SIG-M5 (cell line): Measurements from ENCODE around the gene ZNF74.
"Not testable (repeated sequence)": the region's sequence is repeated elsewhere in the genome, so short reads cannot be mapped to it uniquely, and the experiment has no call there.

ENCODE experiments used
- DNase-seq: peaks from one replicate; lab custom pipeline; 2025; lab: John Stamatoyannopoulos, UW

The ZNF74 gene

GRCh38 chr22:20393705-20394476 is at the start of gene ZNF74:
ZNF74 (plus strand) TSS chr22:20394151; CDS start chr22:20394629, 478 bp downstream.
- peak; percentile 45 for DNase-seq

- DNase-seq, result not testable (repeated sequence)
These were observed 47.4 kb upstream of the ZNF74 start for GRCh38 chr22:20346553-20346952.

DNA sequence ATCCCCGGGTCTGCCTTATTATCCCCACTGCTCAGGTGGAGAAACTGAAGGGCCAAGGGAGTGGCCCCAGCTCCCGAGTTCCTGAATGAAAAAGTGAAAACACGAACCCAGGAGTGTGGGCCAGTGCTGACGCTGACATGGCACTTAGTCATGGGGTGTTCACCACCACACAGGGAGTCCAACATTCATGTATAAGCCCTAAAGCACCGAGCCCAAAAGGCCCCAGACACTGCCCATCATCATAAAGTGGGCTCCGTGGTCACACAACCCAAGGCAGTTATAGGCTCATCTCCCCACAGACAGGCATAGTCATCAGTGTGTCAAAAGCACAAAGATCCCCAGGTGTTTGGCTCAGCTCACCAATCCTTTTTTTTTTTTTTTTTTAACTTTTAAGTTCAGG is 41.4 kb upstream of the ZNF74 start:
- not testable (repeated sequence) for DNase-seq

DNA sequence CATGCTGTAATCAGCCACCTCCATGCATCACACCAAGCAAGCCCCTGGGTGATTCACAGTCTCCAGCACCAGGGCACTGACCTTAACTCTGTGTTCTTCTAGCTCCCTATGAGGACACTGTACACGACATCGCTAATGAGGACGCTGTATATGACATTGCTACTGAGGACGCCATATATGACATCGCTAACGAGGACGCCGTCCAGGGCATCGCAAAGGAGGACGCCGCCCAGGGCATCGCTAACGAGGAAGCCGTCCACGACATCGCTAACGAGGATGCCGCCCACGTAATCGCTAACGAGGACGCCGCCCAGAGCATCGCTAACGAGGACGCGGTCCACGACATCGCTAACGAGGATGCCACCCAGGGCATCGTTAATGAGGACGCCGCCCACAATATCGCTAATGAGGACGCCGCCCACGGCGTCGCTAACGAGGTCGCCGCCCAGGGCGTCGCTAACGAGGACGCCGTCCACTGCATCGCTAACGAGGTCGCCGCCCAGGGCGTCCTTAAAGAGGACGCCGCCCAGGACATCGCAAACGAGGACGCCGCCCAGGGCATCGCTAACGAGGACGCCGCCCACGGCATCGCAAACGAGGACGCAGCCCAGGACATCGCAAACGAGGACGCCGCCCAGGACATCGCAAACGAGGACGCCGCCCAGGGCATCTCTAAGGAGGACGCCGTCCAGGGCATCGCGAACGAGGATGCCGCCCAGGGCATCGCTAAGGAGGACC is 39.5 kb upstream of the ZNF74 start:
- DNase-seq, result no peak

DNA sequence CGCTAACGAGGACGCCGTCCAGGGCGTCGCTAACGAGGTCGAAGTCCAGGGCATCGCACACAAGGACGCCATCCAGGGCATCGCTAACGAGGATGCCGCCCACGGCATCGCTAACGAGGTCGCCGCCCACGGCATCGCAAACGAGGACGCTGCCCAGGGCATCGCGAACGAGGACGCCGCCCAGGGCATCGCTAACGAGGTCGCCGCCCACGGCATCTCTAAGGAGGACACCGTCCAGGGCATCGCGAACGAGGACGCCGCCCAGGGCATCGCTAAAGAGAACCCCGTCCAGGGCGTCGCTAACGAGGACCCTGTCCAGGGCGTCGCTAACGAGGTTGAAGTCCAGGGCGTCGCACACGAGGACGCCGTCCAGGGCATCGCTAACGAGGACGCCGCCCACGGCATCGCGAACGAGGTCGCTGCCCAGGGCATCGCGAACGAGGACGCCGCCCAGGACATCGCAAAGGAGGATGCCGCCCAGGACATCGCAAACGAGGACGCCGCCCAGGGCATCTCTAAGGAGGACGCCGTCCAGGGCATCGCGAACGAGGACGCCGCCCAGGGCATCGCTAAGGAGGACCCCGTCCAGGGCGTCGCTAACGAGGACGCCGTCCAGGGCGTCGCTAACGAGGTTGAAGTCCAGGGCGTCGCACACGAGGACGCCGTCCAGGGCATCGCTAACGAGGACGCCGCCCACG is 37.9 kb upstream of the ZNF74 start:
- DNase-seq, result not testable (repeated sequence)

- DNase-seq, result not testable (repeated sequence)
These were observed 37.0 kb upstream of the ZNF74 start for GRCh38 chr22:20356906-20357305.

DNA sequence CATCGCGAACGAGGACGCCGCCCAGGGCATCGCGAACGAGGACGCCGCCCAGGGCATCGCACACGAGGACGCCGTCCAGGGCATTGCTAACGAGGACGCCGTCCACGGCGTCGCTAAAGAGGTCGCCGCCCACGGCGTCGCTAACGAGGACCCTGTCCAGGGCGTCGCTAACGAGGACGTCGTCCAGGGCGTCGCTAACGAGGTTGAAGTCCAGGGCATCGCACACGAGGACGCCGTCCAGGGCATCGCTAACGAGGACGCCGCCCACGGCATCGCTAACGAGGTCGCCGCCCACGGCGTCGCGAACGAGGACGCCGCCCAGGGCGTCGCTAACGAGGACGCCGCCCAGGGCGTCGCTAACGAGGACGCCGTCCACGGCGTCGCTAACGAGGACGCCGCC is 36.0 kb upstream of the ZNF74 start:
- not testable (repeated sequence) for DNase-seq

GRCh38 chr22:20358503-20359239 is 35.3 kb upstream of the ZNF74 start:
- not testable (repeated sequence) for DNase-seq

DNA sequence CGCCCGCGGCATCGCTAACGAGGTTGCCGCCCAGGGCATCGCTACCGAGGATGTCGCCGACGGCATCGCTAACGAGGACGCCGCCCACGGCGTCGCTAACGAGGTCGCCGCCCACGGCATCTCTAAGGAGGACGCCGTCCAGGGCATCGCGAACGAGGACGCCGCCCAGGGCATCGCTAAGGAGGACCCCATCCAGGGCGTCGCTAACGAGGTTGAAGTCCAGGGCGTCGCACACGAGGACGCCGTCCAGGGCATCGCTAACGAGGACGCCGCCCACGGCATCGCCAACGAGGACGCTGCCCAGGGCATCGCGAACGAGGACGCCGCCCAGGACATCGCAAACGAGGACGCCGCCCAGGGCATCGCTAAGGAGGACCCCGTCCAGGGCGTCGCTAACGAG is 33.7 kb upstream of the ZNF74 start:
- not testable (repeated sequence) for DNase-seq

- not testable (repeated sequence) for DNase-seq
These were observed 32.8 kb upstream of the ZNF74 start for GRCh38 chr22:20360866-20361751.

- DNase-seq, result not testable (repeated sequence)
These were observed 32.2 kb upstream of the ZNF74 start for GRCh38 chr22:20361752-20362229.

- DNase-seq, result not testable (repeated sequence)
These were observed 31.5 kb upstream of the ZNF74 start for GRCh38 chr22:20362403-20362802.

DNA sequence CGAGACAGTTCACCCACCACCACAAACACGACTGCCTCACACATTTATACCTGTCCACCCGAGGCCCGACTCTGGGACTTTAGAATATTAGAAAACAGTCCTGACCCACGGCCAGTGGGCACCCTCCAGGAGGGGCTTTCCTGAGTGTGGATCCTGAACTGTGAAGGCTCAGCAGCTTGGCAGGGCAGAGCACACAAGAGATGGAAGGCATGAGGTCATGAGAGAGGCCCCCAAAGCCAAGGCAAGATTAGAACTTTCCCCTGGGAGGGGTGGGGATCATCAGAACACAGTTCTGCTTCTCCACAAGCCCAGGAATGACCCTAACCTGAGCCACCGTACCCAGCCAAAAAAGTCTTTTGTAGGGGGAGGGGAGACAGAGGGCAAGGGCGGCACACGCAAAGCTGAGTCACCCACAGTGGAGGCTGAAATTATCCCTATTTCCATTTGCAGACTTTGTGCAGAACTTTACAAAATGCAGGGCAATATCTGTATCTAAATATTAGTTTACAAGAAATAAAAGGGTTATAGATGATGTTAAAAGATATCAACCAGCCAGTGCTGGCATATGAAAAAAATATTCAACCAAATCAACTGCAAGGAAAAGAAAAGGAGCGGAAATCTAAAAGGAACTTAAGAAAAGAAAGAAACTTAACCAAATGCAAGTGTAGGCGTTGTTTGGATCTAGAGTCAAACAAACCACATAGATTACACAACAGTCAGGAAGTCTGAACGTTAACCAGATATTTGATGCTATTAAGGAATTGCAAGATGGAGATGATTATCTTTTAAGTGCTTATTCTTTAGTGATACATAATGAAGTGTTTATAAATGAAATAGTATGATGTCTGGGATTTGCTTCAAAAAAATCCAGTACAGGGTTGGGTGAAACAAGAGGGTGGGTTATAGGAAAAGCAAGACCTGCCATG is 29.4 kb upstream of the ZNF74 start:
- DNase-seq, result not testable (repeated sequence)

- DNase-seq, result not testable (repeated sequence)
These were observed 27.1 kb upstream of the ZNF74 start for GRCh38 chr22:20366841-20367240.

DNA sequence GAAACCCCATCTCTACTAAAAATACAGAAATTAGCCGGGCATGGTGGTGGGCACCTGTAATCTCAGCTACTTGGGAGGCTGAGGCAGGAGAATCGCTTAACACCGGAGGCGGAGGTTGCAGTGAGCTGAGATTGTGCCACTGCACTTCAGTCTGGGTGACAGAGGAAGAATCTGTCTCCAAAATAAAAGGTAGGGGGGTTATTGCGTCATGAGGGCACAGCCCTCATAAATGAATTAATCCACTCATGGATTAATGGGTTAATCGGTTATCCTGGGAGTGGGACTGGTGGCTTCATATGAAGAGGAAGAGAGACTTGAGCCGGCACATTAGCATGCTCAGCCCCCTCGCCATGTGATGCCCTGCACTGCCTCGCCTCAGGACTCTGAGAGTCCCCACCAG is 25.1 kb upstream of the ZNF74 start:
- DNase-seq, result not testable (repeated sequence)

DNA sequence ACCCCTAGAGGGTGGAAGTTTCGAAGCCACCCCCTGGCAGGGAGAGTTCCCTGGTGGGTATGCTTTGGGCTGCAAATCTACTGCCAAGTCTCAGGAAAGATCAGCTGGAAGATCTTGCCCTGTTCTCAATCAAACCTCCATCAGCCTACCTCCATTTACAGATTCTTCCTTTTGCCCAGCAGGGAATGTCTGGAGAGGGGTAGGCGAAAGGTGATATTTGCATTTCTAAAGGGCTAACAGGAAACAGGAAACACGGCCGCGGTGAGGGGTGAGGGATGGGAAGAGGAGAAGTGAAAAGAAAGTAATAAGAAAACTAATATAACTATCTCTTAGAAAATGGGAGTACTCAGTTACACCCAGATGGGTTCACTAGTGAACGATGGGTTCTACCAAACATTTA is 22.3 kb upstream of the ZNF74 start:
- not testable (repeated sequence) for DNase-seq

GRCh38 chr22:20372406-20372854 is 21.5 kb upstream of the ZNF74 start:
- not testable (repeated sequence) for DNase-seq

- DNase-seq, result not testable (repeated sequence)
These were observed 20.7 kb upstream of the ZNF74 start for GRCh38 chr22:20373195-20373706.

DNA sequence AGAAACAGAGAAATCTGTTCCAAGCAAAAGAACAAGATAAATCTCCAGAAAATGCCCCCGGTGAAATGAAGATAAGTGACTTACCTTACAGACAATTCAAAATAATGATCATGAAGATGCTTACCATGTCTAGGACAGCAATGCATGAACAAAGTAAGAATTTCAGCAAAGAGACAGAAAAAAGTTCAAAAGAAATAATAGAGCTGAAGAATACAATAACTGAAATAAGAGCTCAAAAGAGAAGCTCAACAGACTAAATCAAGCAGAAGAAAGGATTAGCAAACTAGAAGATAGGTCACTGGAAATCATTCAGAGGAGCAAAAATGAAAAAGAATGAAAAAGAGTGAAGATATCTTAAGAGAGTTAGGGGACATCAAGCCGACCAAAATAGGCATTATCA is 19.8 kb upstream of the ZNF74 start:
- DNase-seq, result not testable (repeated sequence)
